Upper lobe of right lung (tissue), 1 donor: Measurements from ENCODE around the gene GPR26. TPM values are rescaled to one million over a fixed set of nuclear protein-coding genes. Genes with fewer than 3 reads are reported as not detected.

ENCODE experiments used
- ATAC-seq: fragments of 200-7000 bp; cut with Tn5 transposase; one replicate; pipeline ENCODE4 v1.9.1; 2020; ENCODE audit warnings: mild to moderate bottlenecking, moderate library complexity
- DNase-seq: peaks from one replicate; pipeline ENCODE4 v3.0.0-alpha.2; 2020
- H3K27ac ChIP-seq: fragments of 200-600 bp; one replicate; pipeline ENCODE4 v1.8.0; 2022
- H3K27me3 ChIP-seq: fragments of 200-600 bp; one replicate; pipeline ENCODE4 v1.8.0; 2022; ENCODE audit warnings: mild to moderate bottlenecking
- H3K36me3 ChIP-seq: fragments of 200-600 bp; one replicate; pipeline ENCODE4 v1.8.0; 2022
- H3K4me1 ChIP-seq: fragments of 200-600 bp; one replicate; pipeline ENCODE4 v1.8.0; 2022
- H3K4me3 ChIP-seq: fragments of 200-600 bp; one replicate; pipeline ENCODE4 v1.8.0; 2022; ENCODE audit warnings: mild to moderate bottlenecking
- H3K9me3 ChIP-seq: fragments of 200-600 bp; one replicate; pipeline ENCODE4 v1.8.0; 2022
- intact Hi-C: fragments of 100-400 bp; cut with DNase I; formaldehyde crosslinking; loops from one replicate; pipeline ENCODE4 v1.11.0; 2022
- long read RNA-seq: library from polyadenylated mRNA; unstranded; transcript quantifications from one replicate; pipeline ENCODE4 v2.0.0, GENCODE V29; 2021
- total RNA-seq: library from RNA; stranded (reverse); fragmentation: NEBNext Ultra II Directional; extraction: Animal tissue kit (Norgen Biotek cat#: 25700); gene quantifications from one replicate; pipeline ENCODE4 v1.2.1, GENCODE V29; 2021
- TF ChIP-seq, protein P1 (sequence below): fragments of 200-600 bp; IDR thresholded peaks from one replicate; pipeline ENCODE4 v1.8.0; 2022; ENCODE audit warnings: antibody characterized with exemption
- donor health status: DM: no; HTN: yes; CAD: no; lungs with severe emphysema.

Gene GPR26, protein sequence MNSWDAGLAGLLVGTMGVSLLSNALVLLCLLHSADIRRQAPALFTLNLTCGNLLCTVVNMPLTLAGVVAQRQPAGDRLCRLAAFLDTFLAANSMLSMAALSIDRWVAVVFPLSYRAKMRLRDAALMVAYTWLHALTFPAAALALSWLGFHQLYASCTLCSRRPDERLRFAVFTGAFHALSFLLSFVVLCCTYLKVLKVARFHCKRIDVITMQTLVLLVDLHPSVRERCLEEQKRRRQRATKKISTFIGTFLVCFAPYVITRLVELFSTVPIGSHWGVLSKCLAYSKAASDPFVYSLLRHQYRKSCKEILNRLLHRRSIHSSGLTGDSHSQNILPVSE
- not detected for total RNA-seq
- long read RNA-seq, result 0 reads

- ATAC-seq, result no peak
- H3K9me3 ChIP-seq, result no peaks in the 10 kb centered on the region
- no peak within 1 kb of the TSS for H3K27ac ChIP-seq
- DNase-seq, result no peak
- H3K36me3 ChIP-seq, result no peaks in the 10 kb centered on the region
- intact Hi-C loops, result no loop called here
- TF ChIP-seq, protein P1, sequence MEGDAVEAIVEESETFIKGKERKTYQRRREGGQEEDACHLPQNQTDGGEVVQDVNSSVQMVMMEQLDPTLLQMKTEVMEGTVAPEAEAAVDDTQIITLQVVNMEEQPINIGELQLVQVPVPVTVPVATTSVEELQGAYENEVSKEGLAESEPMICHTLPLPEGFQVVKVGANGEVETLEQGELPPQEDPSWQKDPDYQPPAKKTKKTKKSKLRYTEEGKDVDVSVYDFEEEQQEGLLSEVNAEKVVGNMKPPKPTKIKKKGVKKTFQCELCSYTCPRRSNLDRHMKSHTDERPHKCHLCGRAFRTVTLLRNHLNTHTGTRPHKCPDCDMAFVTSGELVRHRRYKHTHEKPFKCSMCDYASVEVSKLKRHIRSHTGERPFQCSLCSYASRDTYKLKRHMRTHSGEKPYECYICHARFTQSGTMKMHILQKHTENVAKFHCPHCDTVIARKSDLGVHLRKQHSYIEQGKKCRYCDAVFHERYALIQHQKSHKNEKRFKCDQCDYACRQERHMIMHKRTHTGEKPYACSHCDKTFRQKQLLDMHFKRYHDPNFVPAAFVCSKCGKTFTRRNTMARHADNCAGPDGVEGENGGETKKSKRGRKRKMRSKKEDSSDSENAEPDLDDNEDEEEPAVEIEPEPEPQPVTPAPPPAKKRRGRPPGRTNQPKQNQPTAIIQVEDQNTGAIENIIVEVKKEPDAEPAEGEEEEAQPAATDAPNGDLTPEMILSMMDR, result no peak
- H3K27me3 ChIP-seq, result peaks cover 29% of the 10 kb centered on the region
- H3K4me1 ChIP-seq, result no peaks in the 10 kb centered on the region
- H3K4me3 ChIP-seq, result no peak within 1 kb of the TSS
Measured at GRCh38 chr10:123666318-123667236, at the start of gene GPR26. TSS of gene GPR26 (plus strand) at chr10:123666355. CDS start at chr10:123666408, 53 bp downstream.

- ATAC-seq (no peak), DNase-seq (no peak)
- Histone ChIP-seq H3K36me3 (no peaks in the 10 kb centered on the region), H3K4me3 (no peak overlapping the region), H3K27ac (no peak overlapping the region), H3K9me3 (no peaks in the 10 kb centered on the region), H3K4me1 (no peaks in the 10 kb centered on the region), H3K27me3 (no peaks in the 10 kb centered on the region)
- TF ChIP-seq, protein P1, result no peak
- intact Hi-C loops, result no loop called here
Measured at GRCh38 chr10:123618224-123618623, 47.9 kb upstream of the GPR26 start.

- Histone ChIP-seq H3K36me3 (no peaks in the 10 kb centered on the region), H3K4me3 (no peak overlapping the region), H3K4me1 (no peaks in the 10 kb centered on the region), H3K27ac (no peak overlapping the region), H3K27me3 (no peaks in the 10 kb centered on the region), H3K9me3 (no peaks in the 10 kb centered on the region)
- TF ChIP-seq, protein P1, result no peak
- ATAC-seq, result no peak
- no peak for DNase-seq
- intact Hi-C loops, result no loop called here
Measured at GRCh38 chr10:123619067-123619855, 46.9 kb upstream of the GPR26 start.

DNA sequence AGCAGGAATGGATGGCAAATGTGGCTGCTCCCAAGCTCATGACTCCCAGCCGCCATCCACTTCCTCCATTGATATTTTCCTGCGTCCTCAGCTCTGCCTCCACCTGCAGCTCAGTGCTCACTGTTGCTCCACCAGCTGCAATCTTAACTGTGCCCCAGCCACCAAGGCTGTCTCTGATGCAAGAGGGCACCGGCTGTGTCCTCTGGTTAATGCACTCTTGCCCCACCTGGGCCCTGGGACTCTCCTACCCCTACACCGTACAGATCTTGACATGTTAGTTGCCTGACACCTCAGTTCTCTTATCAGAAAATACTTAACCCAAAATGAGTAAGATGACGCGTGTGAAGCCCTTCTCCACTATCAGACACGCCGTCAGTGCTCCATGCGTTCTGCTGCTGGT lies 45.5 kb upstream of the GPR26 start:
- intact Hi-C loops, result no loop called here
- H3K27me3 ChIP-seq, result no peaks in the 10 kb centered on the region
- H3K36me3 ChIP-seq, result no peaks in the 10 kb centered on the region
- TF ChIP-seq, protein P1, result no peak
- H3K9me3 ChIP-seq, result no peaks in the 10 kb centered on the region
- no peak for ATAC-seq
- no peak overlapping the region for H3K4me3 ChIP-seq
- H3K4me1 ChIP-seq, result no peaks in the 10 kb centered on the region
- no peak for DNase-seq
- no peak overlapping the region for H3K27ac ChIP-seq

- no peak for DNase-seq
- Histone ChIP-seq H3K36me3 (no peaks in the 10 kb centered on the region), H3K9me3 (no peaks in the 10 kb centered on the region), H3K4me1 (no peaks in the 10 kb centered on the region), H3K27ac (no peak overlapping the region), H3K27me3 (no peaks in the 10 kb centered on the region), H3K4me3 (no peak overlapping the region)
- intact Hi-C loops, result no loop called here
- TF ChIP-seq, protein P1, result no peak
- no peak for ATAC-seq
Measured at GRCh38 chr10:123621492-123621891, 44.7 kb upstream of the GPR26 start.
